ENCODE results near the gene KCNE4. TPM values are rescaled to one million over a fixed set of nuclear protein-coding genes. Genes with fewer than 3 reads are reported as not detected.

KCNE4 gene
- total and polyA plus RNA-seq, 9 of the 15 experiments (the other 6 are each of a cell fraction or from before 2014, with no cell fraction given), result not detected

DNA sequence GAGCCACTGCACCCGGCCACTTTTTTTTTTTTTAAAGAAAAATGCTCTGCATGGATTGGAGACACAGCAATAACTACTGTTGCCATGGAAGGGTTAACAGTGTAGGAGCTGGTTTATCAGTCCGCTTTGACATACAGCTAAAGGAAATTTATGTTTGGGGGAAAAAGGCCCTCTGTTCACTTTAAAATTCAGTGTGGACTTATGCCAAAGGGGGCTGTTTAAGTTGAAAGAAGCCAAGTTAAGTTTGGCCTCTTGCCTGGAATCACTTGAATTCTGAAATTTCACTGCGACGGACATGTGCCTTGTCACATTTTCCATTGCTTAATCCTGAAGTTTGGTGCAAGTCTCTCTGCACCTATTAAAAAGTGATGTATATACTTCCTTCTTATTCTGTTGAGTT, 3.1 kb downstream of the KCNE4 start (continued):
- TF ChIP-seq ZKSCAN8 (CRISPR knock-in tag; IDR thresholded peaks at IDR 0.05) (no peak), ZBTB8A (IDR thresholded peaks at IDR 0.05; ENCODE audit: partially characterized antibody) (no peak), HLTF (IDR thresholded peaks at IDR 0.05) (no peak), DPF2 (IDR thresholded peaks at IDR 0.05) (0 out of 2 replicates have a peak, but pooled peaks have one; percentile 24), CBX1 (IDR thresholded peaks at IDR 0.05; ENCODE audit: low read depth) (no peak), CBFA2T2 (conservative IDR thresholded peaks at IDR 0.05) (0 out of 2 replicates have a peak, but pooled peaks have one; percentile 22), ZNF586 (CRISPR knock-in tag; conservative IDR thresholded peaks at IDR 0.05) (no peak), STAT5A (IDR thresholded peaks at IDR 0.05; ENCODE audit: borderline replicate concordance, low read length) (no peak), CBFA2T3 (IDR thresholded peaks at IDR 0.05) (peak; percentile 47; the same call in 1 of the 2 replicates), DIDO1 (tag; IDR thresholded peaks at IDR 0.05; ENCODE audit: low read depth) (no peak), RBM25 (IDR thresholded peaks at IDR 0.05; ENCODE audit: low read depth, low read length, severe bottlenecking) (no peak)
- TF ChIP-seq, protein P1, sequence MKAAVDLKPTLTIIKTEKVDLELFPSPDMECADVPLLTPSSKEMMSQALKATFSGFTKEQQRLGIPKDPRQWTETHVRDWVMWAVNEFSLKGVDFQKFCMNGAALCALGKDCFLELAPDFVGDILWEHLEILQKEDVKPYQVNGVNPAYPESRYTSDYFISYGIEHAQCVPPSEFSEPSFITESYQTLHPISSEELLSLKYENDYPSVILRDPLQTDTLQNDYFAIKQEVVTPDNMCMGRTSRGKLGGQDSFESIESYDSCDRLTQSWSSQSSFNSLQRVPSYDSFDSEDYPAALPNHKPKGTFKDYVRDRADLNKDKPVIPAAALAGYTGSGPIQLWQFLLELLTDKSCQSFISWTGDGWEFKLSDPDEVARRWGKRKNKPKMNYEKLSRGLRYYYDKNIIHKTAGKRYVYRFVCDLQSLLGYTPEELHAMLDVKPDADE (conservative IDR thresholded peaks at IDR 0.05; ENCODE audit: control insufficient read depth, low read depth, low read length), result no peak
- TF ChIP-seq, protein P2, sequence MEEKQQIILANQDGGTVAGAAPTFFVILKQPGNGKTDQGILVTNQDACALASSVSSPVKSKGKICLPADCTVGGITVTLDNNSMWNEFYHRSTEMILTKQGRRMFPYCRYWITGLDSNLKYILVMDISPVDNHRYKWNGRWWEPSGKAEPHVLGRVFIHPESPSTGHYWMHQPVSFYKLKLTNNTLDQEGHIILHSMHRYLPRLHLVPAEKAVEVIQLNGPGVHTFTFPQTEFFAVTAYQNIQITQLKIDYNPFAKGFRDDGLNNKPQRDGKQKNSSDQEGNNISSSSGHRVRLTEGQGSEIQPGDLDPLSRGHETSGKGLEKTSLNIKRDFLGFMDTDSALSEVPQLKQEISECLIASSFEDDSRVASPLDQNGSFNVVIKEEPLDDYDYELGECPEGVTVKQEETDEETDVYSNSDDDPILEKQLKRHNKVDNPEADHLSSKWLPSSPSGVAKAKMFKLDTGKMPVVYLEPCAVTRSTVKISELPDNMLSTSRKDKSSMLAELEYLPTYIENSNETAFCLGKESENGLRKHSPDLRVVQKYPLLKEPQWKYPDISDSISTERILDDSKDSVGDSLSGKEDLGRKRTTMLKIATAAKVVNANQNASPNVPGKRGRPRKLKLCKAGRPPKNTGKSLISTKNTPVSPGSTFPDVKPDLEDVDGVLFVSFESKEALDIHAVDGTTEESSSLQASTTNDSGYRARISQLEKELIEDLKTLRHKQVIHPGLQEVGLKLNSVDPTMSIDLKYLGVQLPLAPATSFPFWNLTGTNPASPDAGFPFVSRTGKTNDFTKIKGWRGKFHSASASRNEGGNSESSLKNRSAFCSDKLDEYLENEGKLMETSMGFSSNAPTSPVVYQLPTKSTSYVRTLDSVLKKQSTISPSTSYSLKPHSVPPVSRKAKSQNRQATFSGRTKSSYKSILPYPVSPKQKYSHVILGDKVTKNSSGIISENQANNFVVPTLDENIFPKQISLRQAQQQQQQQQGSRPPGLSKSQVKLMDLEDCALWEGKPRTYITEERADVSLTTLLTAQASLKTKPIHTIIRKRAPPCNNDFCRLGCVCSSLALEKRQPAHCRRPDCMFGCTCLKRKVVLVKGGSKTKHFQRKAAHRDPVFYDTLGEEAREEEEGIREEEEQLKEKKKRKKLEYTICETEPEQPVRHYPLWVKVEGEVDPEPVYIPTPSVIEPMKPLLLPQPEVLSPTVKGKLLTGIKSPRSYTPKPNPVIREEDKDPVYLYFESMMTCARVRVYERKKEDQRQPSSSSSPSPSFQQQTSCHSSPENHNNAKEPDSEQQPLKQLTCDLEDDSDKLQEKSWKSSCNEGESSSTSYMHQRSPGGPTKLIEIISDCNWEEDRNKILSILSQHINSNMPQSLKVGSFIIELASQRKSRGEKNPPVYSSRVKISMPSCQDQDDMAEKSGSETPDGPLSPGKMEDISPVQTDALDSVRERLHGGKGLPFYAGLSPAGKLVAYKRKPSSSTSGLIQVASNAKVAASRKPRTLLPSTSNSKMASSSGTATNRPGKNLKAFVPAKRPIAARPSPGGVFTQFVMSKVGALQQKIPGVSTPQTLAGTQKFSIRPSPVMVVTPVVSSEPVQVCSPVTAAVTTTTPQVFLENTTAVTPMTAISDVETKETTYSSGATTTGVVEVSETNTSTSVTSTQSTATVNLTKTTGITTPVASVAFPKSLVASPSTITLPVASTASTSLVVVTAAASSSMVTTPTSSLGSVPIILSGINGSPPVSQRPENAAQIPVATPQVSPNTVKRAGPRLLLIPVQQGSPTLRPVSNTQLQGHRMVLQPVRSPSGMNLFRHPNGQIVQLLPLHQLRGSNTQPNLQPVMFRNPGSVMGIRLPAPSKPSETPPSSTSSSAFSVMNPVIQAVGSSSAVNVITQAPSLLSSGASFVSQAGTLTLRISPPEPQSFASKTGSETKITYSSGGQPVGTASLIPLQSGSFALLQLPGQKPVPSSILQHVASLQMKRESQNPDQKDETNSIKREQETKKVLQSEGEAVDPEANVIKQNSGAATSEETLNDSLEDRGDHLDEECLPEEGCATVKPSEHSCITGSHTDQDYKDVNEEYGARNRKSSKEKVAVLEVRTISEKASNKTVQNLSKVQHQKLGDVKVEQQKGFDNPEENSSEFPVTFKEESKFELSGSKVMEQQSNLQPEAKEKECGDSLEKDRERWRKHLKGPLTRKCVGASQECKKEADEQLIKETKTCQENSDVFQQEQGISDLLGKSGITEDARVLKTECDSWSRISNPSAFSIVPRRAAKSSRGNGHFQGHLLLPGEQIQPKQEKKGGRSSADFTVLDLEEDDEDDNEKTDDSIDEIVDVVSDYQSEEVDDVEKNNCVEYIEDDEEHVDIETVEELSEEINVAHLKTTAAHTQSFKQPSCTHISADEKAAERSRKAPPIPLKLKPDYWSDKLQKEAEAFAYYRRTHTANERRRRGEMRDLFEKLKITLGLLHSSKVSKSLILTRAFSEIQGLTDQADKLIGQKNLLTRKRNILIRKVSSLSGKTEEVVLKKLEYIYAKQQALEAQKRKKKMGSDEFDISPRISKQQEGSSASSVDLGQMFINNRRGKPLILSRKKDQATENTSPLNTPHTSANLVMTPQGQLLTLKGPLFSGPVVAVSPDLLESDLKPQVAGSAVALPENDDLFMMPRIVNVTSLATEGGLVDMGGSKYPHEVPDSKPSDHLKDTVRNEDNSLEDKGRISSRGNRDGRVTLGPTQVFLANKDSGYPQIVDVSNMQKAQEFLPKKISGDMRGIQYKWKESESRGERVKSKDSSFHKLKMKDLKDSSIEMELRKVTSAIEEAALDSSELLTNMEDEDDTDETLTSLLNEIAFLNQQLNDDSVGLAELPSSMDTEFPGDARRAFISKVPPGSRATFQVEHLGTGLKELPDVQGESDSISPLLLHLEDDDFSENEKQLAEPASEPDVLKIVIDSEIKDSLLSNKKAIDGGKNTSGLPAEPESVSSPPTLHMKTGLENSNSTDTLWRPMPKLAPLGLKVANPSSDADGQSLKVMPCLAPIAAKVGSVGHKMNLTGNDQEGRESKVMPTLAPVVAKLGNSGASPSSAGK (IDR thresholded peaks at IDR 0.05), result 0 out of 2 replicates have a peak, but pooled peaks have one; percentile 4
- TF ChIP-seq, protein P3, sequence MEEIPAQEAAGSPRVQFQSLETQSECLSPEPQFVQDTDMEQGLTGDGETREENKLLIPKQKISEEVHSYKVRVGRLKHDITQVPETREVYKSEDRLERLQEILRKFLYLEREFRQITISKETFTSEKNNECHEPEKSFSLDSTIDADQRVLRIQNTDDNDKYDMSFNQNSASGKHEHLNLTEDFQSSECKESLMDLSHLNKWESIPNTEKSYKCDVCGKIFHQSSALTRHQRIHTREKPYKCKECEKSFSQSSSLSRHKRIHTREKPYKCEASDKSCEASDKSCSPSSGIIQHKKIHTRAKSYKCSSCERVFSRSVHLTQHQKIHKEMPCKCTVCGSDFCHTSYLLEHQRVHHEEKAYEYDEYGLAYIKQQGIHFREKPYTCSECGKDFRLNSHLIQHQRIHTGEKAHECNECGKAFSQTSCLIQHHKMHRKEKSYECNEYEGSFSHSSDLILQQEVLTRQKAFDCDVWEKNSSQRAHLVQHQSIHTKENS (CRISPR knock-in tag; IDR thresholded peaks at IDR 0.05), result no peak
- TF ChIP-seq, protein P4, sequence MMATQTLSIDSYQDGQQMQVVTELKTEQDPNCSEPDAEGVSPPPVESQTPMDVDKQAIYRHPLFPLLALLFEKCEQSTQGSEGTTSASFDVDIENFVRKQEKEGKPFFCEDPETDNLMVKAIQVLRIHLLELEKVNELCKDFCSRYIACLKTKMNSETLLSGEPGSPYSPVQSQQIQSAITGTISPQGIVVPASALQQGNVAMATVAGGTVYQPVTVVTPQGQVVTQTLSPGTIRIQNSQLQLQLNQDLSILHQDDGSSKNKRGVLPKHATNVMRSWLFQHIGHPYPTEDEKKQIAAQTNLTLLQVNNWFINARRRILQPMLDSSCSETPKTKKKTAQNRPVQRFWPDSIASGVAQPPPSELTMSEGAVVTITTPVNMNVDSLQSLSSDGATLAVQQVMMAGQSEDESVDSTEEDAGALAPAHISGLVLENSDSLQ (IDR thresholded peaks at IDR 0.05), result peak; percentile 58
